T-helper 9 cell (primary cell): Measurements from ENCODE around the gene TRAP1.
"Not testable (repeated sequence)": the region's sequence is repeated elsewhere in the genome, so short reads cannot be mapped to it uniquely, and the experiment has no call there.

Experiments used
- DNase-seq: peaks from one replicate; pipeline ENCODE4 v3.0.0-alpha.2; 2020

TRAP1 gene

GRCh38 chr16:3608976-3609375 lies 108.3 kb downstream of the TRAP1 start:
- not testable (repeated sequence) for DNase-seq

- no peak for DNase-seq
These were observed 109.3 kb downstream of the TRAP1 start for GRCh38 chr16:3608069-3608468.
